GM21723 (cell line): ENCODE results near the gene TM9SF1.

ENCODE experiments used
- ATAC-seq: cut with Tn5 transposase; IDR thresholded peaks from one replicate; pipeline ENCODE4 v1.9.1; 2021; ENCODE audit warnings: mild to moderate bottlenecking, moderate library complexity; ENCODE audit not compliant: unreplicated experiment

Gene TM9SF1

DNA sequence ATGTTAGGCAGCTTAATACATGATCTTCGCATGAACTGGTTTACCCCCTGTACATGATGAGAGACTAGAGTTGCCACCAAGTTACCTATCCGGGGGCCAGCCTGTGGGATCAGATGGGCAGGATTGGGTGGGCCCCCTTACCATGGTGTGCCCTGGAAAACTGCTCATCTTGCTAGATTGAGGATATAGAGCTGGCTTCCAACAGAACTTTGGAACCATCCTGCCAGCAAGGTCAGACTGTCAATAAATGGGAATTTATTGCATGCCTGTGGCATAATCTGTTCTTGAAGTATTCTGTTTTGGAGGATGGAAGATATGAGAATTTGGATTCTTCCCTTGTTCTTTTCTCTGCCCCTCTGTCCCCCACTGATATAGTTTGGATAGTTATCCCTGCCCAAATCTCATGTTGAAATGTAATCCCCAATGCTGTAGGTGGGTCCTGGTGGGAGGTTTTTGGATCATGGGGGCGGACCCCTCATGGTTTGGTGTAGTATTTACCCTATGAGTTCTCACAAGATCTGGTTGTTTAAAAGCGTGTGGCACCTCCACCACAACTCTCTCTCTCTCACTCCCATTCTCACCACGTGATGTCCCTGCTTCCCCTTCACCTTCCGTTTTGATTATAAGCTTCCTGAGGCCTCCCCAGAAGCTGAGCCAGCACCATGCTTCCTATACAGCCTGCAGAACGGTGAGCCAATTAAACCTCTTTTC lies 3.7 kb upstream of the TM9SF1 start:
- no peak for ATAC-seq

DNA sequence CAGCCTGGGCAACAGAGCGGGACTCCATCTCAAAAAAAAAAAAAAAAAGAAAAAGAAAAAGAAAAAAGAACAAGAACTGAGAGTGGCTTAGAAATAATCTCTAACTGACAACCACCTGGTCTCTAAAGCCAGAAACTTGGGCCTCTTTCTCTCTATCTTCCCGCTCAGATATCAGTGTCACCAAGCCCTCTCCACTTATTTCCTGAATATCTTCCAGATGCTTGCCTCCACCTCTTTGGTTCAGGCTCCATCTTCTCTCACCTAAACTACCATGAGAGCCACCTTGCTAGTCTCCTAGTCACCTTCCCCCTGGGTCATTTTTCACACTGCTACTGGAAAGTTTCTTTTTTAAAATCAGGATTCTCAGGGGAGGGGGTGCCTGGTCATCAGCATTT lies 1.8 kb upstream of the TM9SF1 start:
- no peak for ATAC-seq

DNA sequence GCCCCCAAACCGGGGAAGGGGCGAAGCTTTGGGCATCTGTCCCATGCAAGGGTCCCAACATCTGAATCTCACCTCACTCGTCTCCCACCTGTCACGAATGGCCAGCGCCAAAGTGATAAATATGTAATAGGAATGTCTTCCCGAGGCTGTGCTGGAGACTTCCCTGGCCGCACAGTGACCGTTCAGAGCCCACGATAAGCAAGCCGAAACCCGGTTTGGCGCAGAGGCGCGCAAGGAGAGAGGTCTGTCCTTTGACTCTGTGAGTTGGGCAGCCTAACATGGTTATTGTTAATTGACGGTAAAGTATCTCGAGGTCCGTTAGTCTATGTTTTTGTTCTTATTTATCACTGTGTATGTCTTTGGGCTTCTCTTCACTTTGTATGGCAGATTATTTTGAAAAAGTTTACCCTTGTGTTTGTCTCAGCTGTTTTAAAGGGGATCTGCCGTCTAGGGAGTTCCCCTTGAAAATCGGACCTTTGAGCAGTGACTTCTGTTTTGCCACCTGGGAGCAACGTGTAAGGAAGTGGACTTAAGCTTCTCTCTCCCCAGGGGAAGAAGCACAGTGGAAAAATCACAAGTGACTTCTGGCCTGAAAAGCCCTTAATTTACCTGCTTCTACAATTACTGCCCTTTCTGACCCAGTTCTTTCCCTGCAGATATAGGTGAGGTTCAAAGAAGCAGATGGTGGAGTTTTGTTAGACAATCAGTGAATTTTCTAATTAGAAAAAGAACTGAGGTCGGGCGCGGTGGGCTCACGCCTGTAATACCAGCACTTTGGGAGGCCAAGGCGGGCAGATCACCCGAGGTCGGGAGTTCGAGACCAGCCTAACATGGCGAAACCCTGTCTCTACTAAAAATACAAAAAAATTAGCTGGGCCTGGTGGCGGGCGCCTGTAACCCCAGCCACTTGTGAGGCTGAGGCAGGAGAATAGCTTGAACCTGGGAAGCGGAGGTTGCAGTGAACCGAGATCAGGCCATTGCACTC lies 1.1 kb upstream of the TM9SF1 start:
- ATAC-seq, result peak; percentile 20

DNA sequence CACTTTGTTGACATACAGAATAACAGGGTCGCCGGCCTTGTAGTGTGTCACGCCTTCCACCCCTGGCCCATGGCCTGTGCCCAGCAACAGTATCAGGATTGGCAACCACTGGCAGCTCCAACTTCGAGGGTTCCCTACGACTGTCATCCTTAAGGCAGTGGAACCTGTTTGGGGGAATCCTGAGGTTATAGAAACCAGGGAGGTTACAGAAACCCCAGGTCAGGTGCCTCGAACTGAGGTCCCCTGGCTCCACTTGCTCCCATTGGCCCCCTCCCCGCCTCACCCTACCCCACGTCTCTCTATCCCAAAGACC lies 412 bp downstream of the TM9SF1 start:
- no peak for ATAC-seq

- ATAC-seq, result no peak
These were observed 912 bp downstream of the TM9SF1 start for GRCh38 chr14:24194186-24194872.

DNA sequence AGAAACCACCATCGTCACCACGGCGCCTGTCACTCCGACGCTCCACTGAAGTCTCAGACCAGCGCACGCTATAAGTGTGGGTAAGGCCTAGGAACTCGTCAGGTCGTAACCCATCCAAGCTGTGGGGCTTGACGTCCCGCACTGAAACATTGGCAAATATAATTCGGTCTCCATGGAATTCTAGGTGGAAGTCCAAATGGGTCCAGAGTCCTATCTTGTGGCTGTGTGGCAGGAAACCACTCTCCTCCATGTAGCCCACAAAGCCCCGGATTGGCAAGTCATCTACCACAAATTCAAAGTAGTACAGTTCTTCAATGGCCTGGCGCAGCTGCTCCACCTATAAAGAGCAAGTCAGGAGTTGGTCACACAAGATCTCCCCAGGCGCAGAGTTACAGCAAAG lies 2.3 kb downstream of the TM9SF1 start:
- ATAC-seq, result no peak

GRCh38 chr14:24190416-24190815 lies 4.8 kb downstream of the TM9SF1 start:
- ATAC-seq, result no peak

- no peak for ATAC-seq
These were observed 5.8 kb downstream of the TM9SF1 start for GRCh38 chr14:24189460-24189859.

DNA sequence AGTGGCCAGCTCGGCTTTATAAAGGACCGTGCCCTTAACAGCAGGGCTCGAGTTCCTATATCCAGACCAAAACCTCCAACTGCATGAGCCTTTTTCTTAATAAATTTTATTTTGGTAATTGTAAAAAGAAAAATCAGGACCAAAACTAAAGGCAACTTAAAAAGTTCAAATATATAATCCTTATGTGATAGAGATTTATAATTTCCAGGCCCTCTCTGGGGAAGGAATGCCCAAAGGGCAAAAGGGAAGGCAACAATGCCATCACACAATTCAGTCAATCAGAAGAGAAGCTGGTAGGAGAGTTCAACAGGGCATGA lies 6.2 kb downstream of the TM9SF1 start:
- ATAC-seq, result no peak

- peak; percentile 85 for ATAC-seq
These were observed 6.8 kb downstream of the TM9SF1 start, which contains the start of gene IPO4 for GRCh38 chr14:24188251-24189058. IPO4 (minus strand) TSS chr14:24188816; CDS start chr14:24188787, 29 bp downstream.

GRCh38 chr14:24187539-24187915 lies 7.7 kb downstream of the TM9SF1 start:
- no peak for ATAC-seq

- ATAC-seq, result no peak
These were observed 8.3 kb downstream of the TM9SF1 start for GRCh38 chr14:24186831-24187538.

DNA sequence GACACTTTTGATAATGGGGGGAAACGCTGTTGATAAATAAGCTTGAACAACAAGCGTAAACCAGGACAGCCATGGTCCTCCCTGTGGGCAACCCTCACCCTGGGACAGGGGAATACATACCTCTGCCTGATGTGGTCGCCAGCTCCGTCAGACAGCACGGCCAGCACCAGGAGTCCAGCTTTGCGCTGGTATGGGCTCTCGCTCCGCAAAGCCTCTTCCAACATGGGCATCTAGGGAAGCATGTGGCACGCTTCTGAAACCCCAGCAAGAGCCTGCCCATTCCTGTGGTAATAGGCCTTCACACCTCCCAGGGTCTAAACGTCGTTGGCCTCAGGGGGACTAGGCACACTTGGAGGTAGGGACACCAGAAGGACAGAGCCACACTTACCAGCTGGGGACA lies 9.5 kb downstream of the TM9SF1 start:
- no peak for ATAC-seq

GRCh38 chr14:24185026-24185425 lies 10.2 kb downstream of the TM9SF1 start:
- no peak for ATAC-seq

DNA sequence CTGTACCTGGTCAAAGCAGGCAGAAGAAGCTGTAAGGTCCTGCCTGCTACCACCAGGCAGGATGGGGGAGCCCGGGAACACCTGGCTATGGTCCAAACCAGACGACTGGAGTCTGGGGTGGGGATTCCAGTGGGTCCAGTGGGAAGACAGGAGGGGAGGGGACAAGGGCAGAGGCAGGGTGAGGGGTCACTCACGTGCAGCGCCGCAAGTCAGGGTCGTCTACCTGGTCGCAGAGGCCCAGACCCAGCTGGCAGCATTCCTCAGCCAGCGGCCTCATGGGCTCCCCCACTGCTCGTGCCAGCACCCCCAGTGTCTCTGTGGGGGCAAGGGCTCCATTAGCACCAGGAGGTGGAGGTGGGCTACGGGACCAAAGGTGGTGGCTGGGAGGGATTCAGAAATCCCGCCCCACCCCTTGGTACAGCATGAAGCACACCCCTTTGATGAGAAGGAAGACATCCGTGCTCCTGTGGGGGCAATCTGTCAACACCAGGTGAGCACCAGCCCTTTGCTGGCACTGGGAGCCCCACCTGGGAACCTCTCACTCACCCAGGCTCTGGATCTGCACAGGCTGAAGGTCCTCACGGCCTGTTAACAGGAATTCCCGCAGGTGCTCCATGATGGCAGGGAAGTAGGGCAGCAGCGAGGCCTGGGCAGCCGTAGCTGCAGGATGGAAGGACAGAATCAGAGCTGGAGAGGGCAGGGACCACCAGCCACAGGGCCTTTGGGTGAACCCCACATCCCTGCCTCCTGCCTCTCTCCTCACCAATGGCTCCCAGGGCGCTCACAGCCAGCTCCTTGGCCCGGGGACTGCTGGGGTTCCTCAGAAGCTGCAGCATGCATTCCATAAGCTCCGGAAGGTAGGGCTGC lies 10.9 kb downstream of the TM9SF1 start:
- no peak for ATAC-seq

DNA sequence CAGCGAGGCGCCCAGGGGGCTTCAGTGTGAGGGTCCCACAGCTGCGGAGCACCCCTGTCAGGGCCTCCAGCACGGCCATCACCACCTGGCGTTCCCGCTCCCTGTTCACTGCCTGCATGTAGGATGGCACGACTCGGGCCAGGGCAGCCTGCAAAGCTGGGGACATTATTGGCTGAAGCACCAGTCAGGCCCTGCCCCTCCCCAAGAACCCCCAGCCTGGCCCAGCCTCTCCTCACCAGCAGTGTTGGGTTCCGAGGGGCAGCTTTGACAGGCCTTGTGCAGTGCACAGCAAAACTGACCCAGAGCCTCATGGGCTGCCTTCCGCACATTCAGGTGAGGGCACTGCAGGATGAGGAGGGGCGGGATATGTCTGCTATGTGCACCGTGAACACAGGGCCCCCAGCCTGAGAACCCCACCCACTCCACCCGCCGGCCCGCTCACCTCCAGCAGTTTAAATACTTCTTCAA lies 12.2 kb downstream of the TM9SF1 start:
- ATAC-seq, result no peak

DNA sequence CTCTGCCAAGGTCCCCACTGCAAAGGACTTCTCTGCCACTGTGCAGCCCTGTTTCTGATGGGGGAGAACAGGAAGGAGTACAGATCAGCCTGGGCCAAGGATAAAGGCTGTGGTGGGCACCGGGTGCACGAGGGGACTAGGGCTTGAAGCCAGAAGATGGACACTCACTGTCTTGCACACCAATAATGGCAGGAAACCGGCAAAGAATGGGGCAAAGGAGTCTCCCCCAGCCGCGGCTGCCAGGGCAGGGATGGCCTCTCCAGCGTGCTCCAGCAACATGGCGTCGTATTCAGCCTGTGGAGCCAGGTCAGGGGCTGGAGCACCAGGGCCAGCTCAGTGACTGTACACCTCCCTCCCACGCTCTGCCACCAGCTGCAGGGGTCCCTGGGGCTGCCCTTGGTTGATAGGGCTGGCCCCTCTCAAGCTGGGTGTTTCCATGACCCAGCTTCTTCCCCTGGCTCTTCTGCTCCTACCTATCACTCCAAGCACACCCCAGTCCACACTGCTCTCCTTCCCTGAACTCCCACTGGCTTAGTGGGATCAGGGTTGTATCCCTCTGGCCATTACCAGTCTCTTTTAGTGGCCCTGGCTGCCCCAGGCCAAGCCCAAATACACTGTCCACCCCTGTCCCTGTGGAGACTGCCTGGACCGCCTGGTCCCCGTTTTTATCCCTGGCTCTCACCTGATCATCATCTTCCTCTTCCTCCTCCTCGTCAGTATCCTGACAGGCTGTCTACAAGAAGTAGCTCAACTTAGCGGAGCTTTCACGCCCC lies 12.9 kb downstream of the TM9SF1 start:
- ATAC-seq, result no peak

DNA sequence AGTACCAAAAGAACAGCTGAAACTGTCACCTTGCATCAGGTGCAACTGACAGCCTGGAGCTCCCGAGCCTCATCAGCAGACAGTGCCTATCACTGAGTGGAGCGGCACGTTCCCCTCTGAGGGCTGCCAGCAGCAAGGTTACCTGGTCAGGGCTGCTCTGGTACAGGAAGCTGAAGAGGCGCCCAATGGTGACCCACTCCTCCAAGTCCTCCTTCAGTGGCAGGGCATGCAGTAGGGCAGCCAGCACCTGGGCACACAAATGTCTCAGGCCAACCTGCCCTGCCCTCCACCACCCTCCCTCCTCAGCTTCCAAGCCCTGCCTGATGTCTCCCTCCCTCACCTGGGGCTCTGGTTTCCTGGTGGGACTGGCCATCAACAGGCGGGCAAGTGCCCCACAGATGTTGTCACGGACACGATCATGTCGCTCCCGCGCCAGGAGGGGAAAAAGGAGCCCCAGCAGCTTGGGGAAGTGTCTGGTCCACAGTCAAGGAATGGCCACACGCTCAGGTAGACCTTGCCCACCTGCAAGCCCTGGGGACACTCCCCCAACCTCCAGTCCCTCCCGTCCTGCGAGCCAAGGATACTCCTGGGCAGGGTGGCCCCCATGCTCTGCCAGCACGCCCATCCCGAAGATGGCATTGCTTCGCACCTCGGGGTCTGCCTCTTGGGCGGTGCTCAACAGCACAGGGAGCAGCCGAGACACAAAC lies 13.7 kb downstream of the TM9SF1 start:
- no peak for ATAC-seq
